RCC 7860 (cell line): ENCODE results near the gene SOX5.
"Not testable (repeated sequence)": the region's sequence is repeated elsewhere in the genome, so short reads cannot be mapped to it uniquely, and the experiment has no call there.

Experiments
- DNase-seq: peaks from one replicate; pipeline ENCODE4 v3.0.0-alpha.2; 2015; ENCODE audit warnings: low spot score
- FAIRE-seq: peaks from 2 replicates; lab custom pipeline; 2012; peaks lifted over from hg19 to GRCh38; lab: Jason Lieb, UNC

SOX5 gene

DNA sequence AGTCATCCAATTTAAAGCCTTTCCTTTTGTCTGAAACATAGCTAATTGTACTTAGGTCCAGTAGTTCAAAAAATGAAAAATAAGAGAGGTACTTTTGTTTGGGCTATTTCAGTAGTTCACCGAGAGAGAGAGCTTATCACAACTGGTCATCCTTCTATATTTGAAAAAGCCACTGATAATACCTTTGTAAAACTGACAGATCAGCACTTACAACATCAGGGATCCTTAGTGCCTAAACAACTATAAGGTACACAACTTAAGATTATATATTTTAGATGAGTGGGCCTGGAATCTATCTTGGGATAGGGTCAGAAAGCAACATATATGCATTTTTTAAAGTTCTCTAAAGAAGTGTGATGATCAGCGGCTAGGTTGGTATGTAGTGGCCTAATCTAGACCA, 97.9 kb downstream of the SOX5 start:
- DNase-seq: no peak
- FAIRE-seq: no peak

DNA sequence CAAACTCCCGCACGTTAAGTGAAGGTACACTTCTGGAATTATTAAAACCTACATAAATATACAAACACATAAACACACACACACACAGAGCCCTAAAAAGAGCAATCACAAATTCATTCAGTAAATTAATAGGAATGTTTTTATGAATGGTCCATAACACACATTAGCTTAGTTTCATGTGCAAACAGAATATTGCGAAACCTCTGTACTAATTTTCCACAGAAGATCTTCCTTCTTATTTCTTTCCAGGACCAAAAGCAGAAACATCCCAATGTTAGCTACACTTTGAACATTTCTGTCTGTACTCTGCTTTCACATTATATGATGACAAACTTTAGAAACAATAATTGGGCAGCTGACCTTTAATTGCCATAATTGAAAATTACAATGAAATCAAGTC, 101.6 kb downstream of the SOX5 start:
- DNase-seq (no peak), FAIRE-seq (no peak)

DNA sequence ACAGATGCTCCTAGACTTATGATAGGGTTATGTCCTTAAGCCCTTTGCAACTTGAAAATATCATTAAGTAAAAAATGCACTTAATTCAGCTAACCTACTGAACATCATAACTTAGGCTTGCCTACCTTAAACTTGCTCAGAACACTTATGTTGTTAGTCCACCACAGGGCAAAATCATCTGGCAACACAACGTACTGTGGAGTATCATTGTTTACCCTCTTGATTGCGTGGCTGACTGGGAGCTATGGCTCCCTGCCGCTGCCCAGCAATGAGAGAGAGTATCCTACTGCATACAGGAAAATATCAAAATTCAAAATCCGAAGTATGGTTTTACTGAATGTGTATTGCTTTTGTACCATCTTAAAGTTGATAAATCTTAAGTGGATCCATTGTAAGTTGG, 105.5 kb downstream of the SOX5 start:
- no peak for FAIRE-seq
- no peak for DNase-seq

DNA sequence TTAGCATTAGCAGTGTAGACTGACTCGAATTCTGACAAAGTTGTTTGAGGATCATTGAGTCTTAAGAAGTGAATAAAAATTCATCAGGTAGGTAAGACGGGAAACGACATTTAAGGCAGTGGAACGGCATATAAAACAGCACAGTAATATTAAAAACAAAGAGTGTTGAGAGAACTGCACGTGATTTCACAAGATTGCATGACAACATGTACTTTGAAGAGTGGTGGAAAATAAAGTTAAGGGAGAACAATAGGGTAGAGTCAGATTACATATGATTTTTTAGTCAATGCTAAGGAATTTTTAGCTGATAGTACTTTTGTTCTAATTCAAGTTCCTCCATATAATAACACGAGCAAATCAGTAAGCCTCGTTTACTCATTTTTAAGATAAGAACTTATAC, 115.4 kb downstream of the SOX5 start:
- FAIRE-seq: no peak
- DNase-seq: no peak

DNA sequence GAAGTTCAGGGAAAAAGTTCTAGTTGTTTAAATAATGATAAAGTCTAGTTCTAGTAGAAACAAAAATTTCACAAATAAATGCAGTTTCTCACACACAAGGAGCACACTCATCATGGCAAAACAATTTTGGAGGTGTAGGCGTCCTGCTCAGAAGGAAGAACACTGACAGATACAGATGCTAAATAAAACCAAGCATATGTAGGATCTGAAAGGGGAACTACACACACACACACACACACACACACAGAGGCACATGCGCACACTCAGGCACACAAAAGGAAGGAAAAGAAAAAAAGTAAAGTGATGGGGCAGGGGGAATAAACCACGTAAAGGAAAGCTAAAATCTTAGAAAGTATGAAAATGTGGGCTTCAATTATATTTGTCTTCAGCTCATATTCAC, 117.7 kb downstream of the SOX5 start:
- no peak for FAIRE-seq

DNA sequence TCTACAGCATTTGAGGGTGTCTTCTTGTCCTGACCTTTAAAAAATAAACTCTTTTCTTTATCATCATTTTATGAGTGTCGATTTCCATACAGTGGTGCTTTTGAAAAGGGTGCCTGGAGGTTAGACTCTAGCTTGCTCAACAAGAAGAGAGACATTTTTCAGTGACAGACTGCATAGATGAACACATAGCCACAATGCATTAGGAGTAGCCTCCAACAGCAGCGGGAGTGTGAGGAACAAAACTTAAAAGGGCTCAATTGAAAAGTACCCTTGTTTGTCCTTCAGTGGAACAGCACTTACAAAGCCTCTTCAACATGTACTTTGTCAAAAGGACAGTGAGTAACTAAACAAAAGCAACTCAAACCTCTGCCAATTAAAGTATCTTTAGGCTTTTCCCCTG, 119.3 kb downstream of the SOX5 start:
- FAIRE-seq (no peak), DNase-seq (no peak)

More for the DNA sequence above, 117.7 kb downstream of the SOX5 start:
- DNase-seq: no peak

DNA sequence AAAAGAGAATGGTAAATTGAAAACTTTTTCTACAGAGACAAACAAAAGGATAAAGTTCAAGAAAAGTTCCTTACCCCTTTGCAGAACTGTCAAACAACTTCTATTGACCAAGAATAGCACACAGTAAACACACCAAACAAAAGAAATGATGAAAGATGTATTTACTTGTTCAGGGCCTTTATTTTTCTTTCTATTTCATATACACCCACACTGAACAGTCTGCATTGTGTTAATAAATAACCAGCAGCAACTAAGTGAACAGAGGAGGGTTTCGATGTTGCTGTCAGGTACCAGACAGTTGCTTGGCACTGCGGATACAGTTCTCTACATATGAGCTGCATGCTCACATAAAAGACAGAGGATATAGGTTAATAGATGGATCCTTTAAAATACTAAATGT, 122.1 kb downstream of the SOX5 start:
- FAIRE-seq: no peak
- DNase-seq: no peak

DNA sequence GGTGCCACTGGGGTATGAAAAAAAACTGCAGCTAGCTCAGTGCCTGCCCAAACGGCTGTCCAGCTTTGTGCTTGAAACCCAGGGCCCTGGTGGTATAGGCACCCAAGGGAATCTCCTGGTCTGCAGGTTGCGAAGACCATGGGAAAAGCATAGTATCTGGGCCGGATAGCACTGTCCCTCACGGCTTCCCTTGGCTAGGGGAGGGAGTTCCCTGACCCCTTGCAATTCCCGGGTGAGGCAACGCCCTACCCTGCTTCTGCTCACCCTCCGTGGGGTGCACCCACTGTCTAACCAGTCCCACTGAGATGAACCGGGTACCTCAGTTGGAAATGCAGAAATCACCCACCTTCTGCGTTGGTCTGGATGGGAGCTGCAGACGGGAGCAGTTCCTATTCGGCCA, 124.3 kb downstream of the SOX5 start:
- FAIRE-seq, DNase-seq: not testable (repeated sequence)

DNA sequence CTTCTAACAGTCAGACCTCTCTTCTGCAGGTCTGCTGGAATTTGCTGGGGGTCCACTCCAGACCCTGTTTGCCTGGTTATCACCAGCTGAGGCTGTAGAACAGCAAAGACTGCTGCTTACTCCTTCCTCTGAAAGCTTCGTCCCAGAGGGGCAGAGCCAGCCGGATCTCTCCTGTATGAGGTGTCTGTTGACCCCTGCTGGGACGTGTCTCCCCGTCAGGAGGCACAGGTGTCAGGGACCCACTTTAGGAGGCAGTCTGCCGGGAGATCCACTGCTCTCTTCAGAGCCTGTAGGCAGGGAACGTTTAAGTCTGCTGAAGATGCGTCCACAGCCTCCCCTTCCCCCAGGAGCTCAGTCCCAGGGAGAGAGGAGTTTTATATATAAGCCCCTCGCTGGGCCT, 125.1 kb downstream of the SOX5 start:
- no peak for FAIRE-seq
- DNase-seq: no peak

DNA sequence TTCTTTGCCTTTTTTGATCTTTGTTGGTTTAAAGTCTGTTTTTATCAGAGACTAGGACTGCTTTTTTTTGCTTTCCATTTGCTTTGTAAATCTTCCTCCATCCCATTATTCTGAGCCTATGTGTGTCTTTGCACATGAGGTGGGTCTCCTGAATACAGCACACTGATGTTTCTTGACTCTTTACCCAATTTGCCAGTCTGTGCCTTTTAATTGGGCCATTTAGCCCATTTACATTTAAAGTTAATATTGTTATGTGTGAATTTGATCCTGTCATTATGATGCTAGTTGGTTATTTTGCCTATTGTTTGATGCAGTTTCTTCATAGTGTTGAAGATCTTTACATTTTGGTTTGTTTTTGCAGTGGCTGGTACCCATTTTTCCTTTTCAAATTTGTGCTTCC, 126.6 kb downstream of the SOX5 start:
- FAIRE-seq, DNase-seq: not testable (repeated sequence)

DNA sequence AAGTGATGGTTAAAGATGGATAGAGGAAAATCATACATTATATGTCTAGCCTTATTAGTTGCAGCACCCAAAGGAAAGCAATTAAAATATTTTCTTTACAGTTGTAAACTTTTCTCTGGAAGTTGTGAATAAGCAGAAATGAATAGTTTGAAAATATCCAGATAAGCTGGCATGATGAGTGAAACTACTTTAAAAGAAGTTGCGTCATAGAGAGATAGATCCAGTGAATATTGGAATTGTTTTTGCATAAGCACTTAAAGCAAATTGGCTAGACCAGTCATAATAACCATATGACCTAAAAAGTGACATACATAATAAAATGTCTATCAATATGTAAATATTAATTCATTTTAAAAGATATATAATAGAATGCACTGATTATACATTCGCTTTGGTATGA, 132.1 kb downstream of the SOX5 start:
- DNase-seq (no peak), FAIRE-seq (no peak)

DNA sequence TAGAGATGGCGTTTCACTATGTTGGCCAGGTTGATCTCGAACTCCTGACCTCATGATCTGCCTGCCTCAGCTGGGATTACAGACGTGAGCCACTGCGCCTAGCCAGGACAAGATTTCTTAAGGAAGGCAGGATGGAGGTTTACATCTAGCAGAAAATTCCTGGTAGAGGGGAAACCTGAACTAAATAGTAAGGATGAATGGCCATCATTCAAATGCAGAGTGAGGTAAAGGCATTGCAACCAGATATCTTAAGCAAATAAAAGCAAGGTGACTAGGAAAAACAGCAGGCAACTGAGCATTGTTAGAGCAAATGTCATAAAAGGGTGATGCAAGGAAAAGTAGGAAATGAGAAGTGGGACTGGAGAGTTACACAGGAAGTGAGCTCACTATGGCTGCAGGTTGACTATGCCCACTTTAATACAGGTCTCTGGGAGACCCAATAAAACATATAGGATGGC, 133.0 kb downstream of the SOX5 start:
- FAIRE-seq: no peak
- no peak for DNase-seq

DNA sequence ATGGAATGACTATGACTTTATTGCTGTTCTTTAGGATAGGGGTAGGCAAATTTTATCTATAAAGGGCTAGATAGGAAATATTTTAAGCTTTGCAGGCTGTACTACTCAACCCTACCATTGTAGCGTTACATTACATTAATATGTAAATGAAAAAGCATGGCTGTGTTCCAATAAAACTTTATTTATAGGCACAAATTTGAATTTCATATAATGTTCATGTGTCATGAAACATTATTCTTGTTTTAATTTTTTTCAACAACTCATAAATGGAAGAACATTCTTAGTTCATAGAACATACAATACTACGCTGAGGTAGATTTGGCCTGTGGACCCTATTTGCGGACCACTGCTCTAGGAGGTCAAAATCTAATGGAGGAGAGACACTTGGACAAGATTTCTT, 133.7 kb downstream of the SOX5 start:
- DNase-seq (no peak), FAIRE-seq (no peak)

DNA sequence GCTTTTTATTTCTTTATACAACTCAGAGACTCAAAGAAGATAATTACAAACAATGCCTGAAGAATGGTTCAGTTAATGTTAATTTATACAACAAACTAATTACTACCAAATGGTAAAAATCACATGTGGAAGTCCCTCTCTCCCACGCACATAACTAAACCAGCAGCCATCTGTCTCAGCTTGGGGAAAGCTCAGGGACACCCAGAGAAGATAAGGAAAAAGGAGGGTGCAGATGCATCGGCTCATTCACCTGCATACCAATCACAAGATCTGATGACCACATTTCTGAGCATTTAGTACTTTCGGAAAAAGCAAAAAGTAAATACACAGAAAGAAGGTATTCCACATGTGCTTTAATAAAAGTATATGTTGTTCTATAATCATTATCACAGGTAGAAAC, 136.3 kb downstream of the SOX5 start:
- FAIRE-seq: no peak
- DNase-seq: no peak

DNA sequence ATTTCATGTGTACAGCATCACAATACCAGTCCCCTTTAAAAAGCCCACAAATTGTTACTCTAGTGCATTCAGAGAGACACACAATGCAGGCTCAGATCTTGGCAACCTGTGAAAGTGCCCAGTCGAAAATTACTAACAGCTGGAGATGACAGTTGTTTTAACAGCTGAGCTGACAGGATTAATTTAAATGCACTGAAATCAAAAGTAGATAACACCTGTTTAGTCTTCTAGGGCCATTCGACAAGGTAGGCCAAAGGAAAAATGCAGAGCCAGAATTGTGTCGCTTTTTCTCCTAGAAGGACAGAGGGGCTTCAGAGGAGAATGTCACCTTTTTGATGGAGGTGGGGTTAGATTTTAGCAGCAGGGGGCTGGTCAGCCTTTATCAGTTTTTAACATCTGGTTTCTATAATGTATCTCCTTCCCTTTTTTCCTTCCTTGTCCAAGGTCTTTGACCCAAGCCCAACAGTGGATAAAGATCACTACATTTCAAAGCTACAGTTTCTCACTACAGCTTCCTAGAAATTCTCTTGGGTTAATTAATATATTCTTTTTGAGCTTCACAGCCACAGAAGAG, 139.1 kb downstream of the SOX5 start:
- no peak for FAIRE-seq

DNA sequence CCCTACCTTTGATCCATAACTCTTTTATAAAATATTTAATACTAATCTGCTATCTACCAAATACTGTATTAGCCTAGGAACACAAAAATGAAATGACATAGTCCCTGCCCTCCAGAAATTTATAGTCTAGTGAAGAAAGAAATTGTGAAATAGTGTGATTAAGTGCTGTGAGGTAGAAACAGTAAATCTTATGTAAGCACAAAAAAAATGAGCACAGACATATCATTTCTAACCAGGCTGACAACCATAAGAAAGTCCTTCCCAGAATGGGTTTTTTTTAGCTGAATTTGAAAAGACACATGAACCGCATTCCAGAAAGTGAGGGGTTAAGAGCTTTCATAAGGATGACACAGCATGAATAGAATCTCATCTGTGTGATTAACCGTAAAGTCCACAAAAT, 145.9 kb downstream of the SOX5 start:
- DNase-seq: no peak
- FAIRE-seq: no peak

More for the DNA sequence above, 139.1 kb downstream of the SOX5 start:
- no peak for DNase-seq

DNA sequence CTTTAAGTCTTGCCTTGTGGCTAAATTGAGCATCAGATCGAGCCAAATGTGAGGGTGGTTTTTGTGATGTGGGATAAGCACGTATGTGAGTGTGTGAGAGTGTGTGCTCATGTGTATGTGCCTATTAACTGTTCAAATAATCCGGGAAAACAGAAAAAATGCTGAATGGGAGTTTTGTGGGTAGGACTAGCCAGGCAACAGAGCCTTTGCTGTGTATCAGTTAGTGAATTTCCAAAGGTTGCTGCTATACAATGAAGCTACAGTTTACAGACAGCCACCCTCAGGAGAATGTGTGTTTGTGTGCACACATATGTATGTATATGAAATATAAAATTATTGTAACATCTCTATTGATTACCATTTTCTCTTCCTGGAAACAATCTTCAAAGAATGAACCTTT, 154.0 kb downstream of the SOX5 start:
- FAIRE-seq (no peak), DNase-seq (no peak)

DNA sequence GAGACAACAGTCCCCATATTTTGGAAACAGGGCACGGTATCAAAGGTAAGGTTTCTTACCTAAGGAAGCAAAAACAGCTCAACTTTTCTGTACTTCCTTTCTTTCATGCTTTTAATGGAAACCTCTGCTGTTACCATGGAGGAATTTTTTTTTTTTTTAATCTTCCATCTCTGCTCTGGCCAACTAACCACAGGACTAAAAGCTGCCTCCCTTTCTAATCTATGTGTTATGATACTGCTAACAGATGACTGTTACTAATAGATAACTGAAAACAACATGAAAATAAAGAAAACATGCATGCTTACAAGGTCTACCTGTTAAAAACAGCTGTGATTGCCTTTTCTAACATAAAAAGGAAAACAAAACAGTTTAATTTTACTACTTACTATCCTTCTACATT, 168.4 kb downstream of the SOX5 start:
- no peak for FAIRE-seq
- DNase-seq: no peak

DNA sequence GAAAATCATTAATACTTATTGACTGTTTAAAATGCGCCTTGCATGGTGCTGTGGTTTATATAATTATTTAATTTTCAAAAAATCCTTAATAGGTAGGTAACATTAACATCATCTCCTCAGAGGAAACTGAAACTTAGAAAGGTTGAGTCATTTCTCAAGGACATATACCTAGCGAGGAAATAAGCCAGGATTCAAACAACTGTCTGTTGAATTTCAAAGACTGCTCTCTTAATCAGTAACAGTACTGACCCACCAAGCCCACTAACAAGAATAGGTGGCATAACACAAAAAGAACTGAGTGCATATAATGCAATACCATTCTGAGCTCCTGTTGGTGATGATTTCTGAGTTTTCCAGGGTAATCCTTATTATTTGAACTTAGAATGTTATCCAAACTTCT, 174.3 kb downstream of the SOX5 start:
- no peak for DNase-seq
- no peak for FAIRE-seq

DNA sequence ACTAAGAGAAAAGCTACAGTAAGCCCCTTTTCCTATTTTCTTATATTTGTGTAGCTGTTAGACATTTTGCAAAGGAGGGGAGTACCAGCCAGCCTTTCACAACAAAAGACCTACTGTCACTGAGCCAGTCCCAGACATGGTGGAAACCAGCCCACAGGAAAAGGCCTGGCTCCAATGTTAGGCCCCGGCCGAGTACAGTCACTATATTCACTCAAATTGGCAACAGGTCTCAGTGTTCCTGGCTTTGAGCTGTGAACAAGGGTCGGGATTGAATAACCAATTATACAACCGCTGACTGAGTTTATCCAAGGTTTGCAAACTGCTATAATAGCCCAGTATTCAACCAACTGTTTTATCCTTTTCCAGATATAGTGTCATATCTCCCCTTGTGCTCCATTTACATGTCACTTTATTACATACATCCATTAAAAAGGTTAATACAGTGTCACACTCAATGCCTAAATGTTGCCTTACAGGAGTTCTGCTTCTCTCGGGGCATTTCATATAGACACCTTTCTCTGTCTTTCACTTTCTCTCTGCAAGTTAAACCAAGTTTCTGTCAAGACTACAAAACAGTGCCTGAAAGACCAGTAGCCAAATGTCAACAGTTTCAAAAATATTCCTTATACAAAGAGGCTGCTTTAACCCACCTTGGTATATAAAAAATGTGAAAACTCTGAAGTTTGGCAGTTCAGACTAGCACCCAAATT, 178.1 kb downstream of the SOX5 start:
- no peak for FAIRE-seq

DNA sequence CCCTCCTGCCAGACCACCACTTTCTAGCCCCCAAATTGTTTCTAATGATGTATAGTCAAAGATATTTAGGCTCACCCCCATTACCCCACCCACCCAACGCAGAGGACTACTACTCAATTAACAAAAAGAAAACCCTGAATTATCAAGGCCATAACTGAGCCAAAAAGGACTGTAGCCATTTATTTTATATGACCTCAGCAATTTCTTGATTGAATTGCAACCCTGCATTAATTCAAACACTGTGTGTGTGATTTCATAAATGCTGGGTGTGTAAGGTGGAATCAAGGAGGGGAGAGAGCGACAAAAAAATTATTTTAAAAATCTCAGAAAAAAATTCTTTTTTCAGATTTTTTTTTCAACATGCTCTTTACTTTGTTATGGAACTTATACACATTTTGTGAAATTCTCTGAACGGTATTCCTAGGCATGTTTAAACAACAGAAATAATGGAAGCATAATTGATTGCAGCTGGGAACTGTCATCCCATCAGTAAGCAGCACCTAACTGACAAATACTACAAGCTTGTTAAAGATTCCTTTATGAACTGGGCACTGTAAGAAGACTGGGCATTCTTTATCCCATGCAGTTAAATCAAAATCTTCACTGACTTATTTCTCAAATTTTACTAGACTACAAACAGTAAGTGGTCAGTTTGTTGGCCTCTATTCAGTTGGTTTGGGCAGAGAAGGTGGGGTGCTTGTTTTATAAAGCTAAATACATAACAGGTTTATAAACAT, 179.1 kb downstream of the SOX5 start:
- DNase-seq (no peak), FAIRE-seq (no peak)

More for the DNA sequence above, 178.1 kb downstream of the SOX5 start:
- no peak for DNase-seq

DNA sequence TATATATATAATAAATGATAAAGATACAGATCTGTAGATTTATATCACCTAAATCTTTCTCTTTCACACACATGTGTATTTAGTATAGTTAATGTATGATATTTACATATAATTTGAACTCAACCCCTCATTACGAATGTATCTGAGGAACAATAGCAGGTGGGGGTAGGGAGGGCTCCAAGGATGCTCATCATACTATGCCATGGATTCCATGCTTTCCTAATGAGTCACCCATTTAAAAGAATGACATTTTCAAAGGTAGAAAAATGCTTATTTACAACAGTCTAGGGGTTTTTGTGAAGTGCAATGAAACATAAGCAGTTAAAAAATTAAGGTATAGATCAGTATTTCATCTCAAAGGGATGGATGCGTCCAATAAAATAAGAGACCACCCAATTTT, 181.6 kb downstream of the SOX5 start:
- no peak for FAIRE-seq
- no peak for DNase-seq
